Measurements from ENCODE around the gene LSM2. TPM values are rescaled to one million over a fixed set of nuclear protein-coding genes. Genes with fewer than 3 reads are reported as not detected.

The LSM2 gene
- total and polyA plus RNA-seq, 9 of the 15 experiments (the other 6 are each of a cell fraction or from before 2014, with no cell fraction given) = 154 to 407 (median 223) TPM

GRCh38 chr6:31834367-31835250 is 27.8 kb upstream of the LSM2 start (continued):
- TF ChIP-seq FOS (IDR thresholded peaks at IDR 0.05; ENCODE audit: extremely low read depth, insufficient read length) (no peak), SUPT5H (IDR thresholded peaks at IDR 0.05) (peak; percentile 100), ZNF668 (CRISPR knock-in tag; IDR thresholded peaks at IDR 0.05) (no peak; the same call in none of the 2 replicates), TRIM24 (IDR thresholded peaks at IDR 0.05) (peak; percentile 83 to 91), ID3 (CRISPR knock-in tag; IDR thresholded peaks at IDR 0.05) (0 out of 2 replicates have a peak, but pooled peaks have one; percentile 65), ID3 (tag; IDR thresholded peaks at IDR 0.05) (peak; percentile 59), TSHZ1 (CRISPR knock-in tag; IDR thresholded peaks at IDR 0.05) (peak; percentile 60; the same call in 1 of the 2 replicates), ZFP91 (CRISPR knock-in tag; IDR thresholded peaks at IDR 0.05) (no peak; the same call in 1 of the 2 replicates), NR2C1 (IDR thresholded peaks at IDR 0.05) (no peak), NR2C1 (tag; IDR thresholded peaks at IDR 0.05) (peak; percentile 92), CEBPG (CRISPR knock-in tag; IDR thresholded peaks at IDR 0.05) (peak; percentile 82; the same call in 1 of the 2 replicates), CEBPG (tag; conservative IDR thresholded peaks at IDR 0.05 in 1 of 2, IDR thresholded peaks at IDR 0.05 in 1 of 2) (peak; percentile 62 to 81), HNRNPH1 (optimal IDR thresholded peaks at IDR 0.05; ENCODE audit: low read depth, low read length) (peak; percentile 70), C11orf30 (IDR thresholded peaks at IDR 0.05; ENCODE audit: low read depth) (no peak), NEUROD1 (IDR thresholded peaks at IDR 0.05; ENCODE audit: borderline replicate concordance, low read depth, low read length, partially characterized antibody) (peak; percentile 28), NELFE (IDR thresholded peaks at IDR 0.05; ENCODE audit: insufficient read depth, insufficient read length) (peak; percentile 83), ZNF57 (CRISPR knock-in tag; IDR thresholded peaks at IDR 0.05) (peak; percentile 79; the same call in 1 of the 2 replicates), ZNF75A (CRISPR knock-in tag; IDR thresholded peaks at IDR 0.05) (no peak), HDAC3 (IDR thresholded peaks at IDR 0.05; ENCODE audit: borderline replicate concordance, partially characterized antibody) (no peak), E2F4 (CRISPR knock-in tag; IDR thresholded peaks at IDR 0.05; ENCODE audit: low read depth) (peak; percentile 85; the same call in 1 of the 2 replicates), E2F3 (CRISPR knock-in tag; IDR thresholded peaks at IDR 0.05) (peak; percentile 99), PHB2 (IDR thresholded peaks at IDR 0.05; ENCODE audit: low read depth) (peak; percentile 81), NFE2 (IDR thresholded peaks at IDR 0.05; ENCODE audit: low read depth) (peak; percentile 98)
